ENCODE measurements around the gene ECPAS. TPM values are rescaled to one million over a fixed set of nuclear protein-coding genes. Genes with fewer than 3 reads are reported as not detected.

The ECPAS gene
- total RNA-seq, 1 experiment from 2014 or later: 122 TPM

DNA sequence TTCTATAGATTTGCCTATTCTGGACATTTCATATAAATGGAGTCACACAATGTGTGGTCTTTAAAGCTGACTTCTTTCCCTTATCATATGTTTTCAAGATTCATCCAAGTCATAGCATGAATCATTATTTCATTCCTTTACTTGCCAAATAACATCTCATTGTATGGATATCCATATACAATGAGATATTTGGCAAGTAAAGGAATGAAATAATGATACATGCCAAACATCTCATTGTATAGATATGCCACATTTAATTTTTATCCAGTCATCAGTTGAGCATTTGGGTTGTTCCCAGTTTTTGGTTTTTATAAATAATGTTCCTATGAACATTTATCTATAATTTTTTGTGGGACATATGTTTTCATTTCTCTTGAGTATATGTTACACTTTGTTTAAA is 133.6 kb downstream of the ECPAS start:
- ATAC-seq (no peak), DNase-seq (ENCODE audit: low spot score) (no peak)
- Mint-ChIP-seq H3K4me3 (no peak overlapping the region), H3K9me3 (no peaks in the 10 kb centered on the region), H3K27me3 (ENCODE audit: low read depth) (no peaks in the 10 kb centered on the region), H3K36me3 (no peaks in the 10 kb centered on the region), H3K4me1 (no peaks in the 10 kb centered on the region), H3K27ac (no peak overlapping the region)
- ChIA-PET CTCF (interaction anchor here (0.5 kb wide), 1 partner anchor 503 kb away, joined by 4 read pairs; no protein-coding TSS in a partner anchor), POLR2A (no interaction called here)
- TF ChIP-seq, protein P1, sequence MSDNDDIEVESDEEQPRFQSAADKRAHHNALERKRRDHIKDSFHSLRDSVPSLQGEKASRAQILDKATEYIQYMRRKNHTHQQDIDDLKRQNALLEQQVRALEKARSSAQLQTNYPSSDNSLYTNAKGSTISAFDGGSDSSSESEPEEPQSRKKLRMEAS (CRISPR knock-in tag; IDR thresholded peaks at IDR 0.05): no peak
- TF ChIP-seq CREM (CRISPR knock-in tag; IDR thresholded peaks at IDR 0.05): no peak
- TF ChIP-seq, protein P2, sequence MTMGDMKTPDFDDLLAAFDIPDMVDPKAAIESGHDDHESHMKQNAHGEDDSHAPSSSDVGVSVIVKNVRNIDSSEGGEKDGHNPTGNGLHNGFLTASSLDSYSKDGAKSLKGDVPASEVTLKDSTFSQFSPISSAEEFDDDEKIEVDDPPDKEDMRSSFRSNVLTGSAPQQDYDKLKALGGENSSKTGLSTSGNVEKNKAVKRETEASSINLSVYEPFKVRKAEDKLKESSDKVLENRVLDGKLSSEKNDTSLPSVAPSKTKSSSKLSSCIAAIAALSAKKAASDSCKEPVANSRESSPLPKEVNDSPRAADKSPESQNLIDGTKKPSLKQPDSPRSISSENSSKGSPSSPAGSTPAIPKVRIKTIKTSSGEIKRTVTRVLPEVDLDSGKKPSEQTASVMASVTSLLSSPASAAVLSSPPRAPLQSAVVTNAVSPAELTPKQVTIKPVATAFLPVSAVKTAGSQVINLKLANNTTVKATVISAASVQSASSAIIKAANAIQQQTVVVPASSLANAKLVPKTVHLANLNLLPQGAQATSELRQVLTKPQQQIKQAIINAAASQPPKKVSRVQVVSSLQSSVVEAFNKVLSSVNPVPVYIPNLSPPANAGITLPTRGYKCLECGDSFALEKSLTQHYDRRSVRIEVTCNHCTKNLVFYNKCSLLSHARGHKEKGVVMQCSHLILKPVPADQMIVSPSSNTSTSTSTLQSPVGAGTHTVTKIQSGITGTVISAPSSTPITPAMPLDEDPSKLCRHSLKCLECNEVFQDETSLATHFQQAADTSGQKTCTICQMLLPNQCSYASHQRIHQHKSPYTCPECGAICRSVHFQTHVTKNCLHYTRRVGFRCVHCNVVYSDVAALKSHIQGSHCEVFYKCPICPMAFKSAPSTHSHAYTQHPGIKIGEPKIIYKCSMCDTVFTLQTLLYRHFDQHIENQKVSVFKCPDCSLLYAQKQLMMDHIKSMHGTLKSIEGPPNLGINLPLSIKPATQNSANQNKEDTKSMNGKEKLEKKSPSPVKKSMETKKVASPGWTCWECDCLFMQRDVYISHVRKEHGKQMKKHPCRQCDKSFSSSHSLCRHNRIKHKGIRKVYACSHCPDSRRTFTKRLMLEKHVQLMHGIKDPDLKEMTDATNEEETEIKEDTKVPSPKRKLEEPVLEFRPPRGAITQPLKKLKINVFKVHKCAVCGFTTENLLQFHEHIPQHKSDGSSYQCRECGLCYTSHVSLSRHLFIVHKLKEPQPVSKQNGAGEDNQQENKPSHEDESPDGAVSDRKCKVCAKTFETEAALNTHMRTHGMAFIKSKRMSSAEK (CRISPR knock-in tag; IDR thresholded peaks at IDR 0.05; ENCODE audit: borderline replicate concordance): no peak
- no peak for TF ChIP-seq ZBTB21 (CRISPR knock-in tag; IDR thresholded peaks at IDR 0.05; ENCODE audit: borderline replicate concordance)
- no peak for TF ChIP-seq PRRX2 (CRISPR knock-in tag; IDR thresholded peaks at IDR 0.05)
- TF ChIP-seq, protein P3, sequence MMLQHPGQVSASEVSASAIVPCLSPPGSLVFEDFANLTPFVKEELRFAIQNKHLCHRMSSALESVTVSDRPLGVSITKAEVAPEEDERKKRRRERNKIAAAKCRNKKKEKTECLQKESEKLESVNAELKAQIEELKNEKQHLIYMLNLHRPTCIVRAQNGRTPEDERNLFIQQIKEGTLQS (CRISPR knock-in tag; conservative IDR thresholded peaks at IDR 0.05): no peak
- no peak for TF ChIP-seq NR1H2 (CRISPR knock-in tag; IDR thresholded peaks at IDR 0.05)
- TF ChIP-seq, protein P4, sequence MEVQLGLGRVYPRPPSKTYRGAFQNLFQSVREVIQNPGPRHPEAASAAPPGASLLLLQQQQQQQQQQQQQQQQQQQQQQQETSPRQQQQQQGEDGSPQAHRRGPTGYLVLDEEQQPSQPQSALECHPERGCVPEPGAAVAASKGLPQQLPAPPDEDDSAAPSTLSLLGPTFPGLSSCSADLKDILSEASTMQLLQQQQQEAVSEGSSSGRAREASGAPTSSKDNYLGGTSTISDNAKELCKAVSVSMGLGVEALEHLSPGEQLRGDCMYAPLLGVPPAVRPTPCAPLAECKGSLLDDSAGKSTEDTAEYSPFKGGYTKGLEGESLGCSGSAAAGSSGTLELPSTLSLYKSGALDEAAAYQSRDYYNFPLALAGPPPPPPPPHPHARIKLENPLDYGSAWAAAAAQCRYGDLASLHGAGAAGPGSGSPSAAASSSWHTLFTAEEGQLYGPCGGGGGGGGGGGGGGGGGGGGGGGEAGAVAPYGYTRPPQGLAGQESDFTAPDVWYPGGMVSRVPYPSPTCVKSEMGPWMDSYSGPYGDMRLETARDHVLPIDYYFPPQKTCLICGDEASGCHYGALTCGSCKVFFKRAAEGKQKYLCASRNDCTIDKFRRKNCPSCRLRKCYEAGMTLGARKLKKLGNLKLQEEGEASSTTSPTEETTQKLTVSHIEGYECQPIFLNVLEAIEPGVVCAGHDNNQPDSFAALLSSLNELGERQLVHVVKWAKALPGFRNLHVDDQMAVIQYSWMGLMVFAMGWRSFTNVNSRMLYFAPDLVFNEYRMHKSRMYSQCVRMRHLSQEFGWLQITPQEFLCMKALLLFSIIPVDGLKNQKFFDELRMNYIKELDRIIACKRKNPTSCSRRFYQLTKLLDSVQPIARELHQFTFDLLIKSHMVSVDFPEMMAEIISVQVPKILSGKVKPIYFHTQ (CRISPR knock-in tag; IDR thresholded peaks at IDR 0.05): no peak
- no peak for TF ChIP-seq MYBL2 (CRISPR knock-in tag; IDR thresholded peaks at IDR 0.05)
- TF ChIP-seq SP1 (CRISPR knock-in tag; conservative IDR thresholded peaks at IDR 0.05): no peak
- TF ChIP-seq IRF2 (CRISPR knock-in tag; IDR thresholded peaks at IDR 0.05; ENCODE audit: borderline replicate concordance, low read depth): no peak
- TF ChIP-seq, protein P5, sequence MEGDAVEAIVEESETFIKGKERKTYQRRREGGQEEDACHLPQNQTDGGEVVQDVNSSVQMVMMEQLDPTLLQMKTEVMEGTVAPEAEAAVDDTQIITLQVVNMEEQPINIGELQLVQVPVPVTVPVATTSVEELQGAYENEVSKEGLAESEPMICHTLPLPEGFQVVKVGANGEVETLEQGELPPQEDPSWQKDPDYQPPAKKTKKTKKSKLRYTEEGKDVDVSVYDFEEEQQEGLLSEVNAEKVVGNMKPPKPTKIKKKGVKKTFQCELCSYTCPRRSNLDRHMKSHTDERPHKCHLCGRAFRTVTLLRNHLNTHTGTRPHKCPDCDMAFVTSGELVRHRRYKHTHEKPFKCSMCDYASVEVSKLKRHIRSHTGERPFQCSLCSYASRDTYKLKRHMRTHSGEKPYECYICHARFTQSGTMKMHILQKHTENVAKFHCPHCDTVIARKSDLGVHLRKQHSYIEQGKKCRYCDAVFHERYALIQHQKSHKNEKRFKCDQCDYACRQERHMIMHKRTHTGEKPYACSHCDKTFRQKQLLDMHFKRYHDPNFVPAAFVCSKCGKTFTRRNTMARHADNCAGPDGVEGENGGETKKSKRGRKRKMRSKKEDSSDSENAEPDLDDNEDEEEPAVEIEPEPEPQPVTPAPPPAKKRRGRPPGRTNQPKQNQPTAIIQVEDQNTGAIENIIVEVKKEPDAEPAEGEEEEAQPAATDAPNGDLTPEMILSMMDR (IDR thresholded peaks at IDR 0.05): no peak
- TF ChIP-seq JUN (CRISPR knock-in tag; IDR thresholded peaks at IDR 0.05): no peak

DNA sequence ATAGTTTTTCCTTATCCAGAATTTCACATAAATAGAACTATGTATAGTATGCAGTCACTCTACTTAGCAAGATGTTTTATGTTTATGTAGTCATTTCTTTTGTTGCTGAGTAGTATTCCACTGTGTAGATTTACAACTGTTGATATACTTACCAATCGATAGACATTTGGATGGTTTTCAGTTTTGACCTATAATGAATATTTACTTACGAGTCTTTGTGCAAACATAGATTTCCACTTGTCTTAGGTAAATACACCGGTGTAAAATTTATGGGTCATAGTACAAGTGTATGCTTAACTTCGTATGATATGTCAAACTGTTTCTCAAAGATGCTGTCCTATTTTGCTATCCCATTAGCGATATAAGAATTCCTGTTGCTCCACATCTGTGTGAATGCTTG is 134.4 kb downstream of the ECPAS start:
- Mint-ChIP-seq H3K27ac (no peak overlapping the region), H3K4me1 (no peaks in the 10 kb centered on the region), H3K27me3 (ENCODE audit: low read depth) (no peaks in the 10 kb centered on the region), H3K9me3 (no peaks in the 10 kb centered on the region), H3K4me3 (no peak overlapping the region), H3K36me3 (no peaks in the 10 kb centered on the region)
- ChIA-PET POLR2A (no interaction called here), CTCF (no interaction called here)
- ATAC-seq (no peak), DNase-seq (ENCODE audit: low spot score) (no peak)
- TF ChIP-seq, protein P2 (CRISPR knock-in tag; IDR thresholded peaks at IDR 0.05; ENCODE audit: borderline replicate concordance): no peak
- TF ChIP-seq GABPB1 (CRISPR knock-in tag; IDR thresholded peaks at IDR 0.05): 0 out of 2 replicates have a peak, but pooled peaks have one; percentile 55

Measured in WTC11 (cell line).